Right atrium auricular region (tissue), 2 donors: Measurements from ENCODE around the gene JADE1. TPM values are rescaled to one million over a fixed set of nuclear protein-coding genes. Genes with fewer than 3 reads are reported as not detected.

ENCODE experiments used
- DNase-seq: peaks from one replicate; pipeline ENCODE4 v3.0.0-alpha.2; 2019; ENCODE audit warnings: low spot score
- H3K27ac ChIP-seq, 2 donors: fragments of 200-600 bp; sonication (generic); 1 replicate in 1 of 2; 2 replicates in 1 of 2; pipeline ENCODE4 v1.5.1; 2016 to 2019
- H3K27me3 ChIP-seq, 2 donors: fragments of 200-600 bp; sonication (generic); one replicate each; pipeline versions ENCODE4 v1.5.1 to v1.6.0; 2017 to 2019
- H3K36me3 ChIP-seq: fragments of 200-600 bp; sonication (generic); one replicate; pipeline ENCODE4 v1.5.1; 2016
- H3K4me1 ChIP-seq, 2 donors: fragments of 200-600 bp; sonication (generic); one replicate each; pipeline versions ENCODE4 v1.5.1 to v1.6.0; 2017 to 2019
- H3K4me3 ChIP-seq, 2 donors: fragments of 200-600 bp; sonication (generic); 1 replicate in 1 of 2; 2 replicates in 1 of 2; pipeline ENCODE4 v1.5.1; 2017 to 2019; ENCODE audit warnings: mild to moderate bottlenecking in 1 of 2, moderate library complexity in 1 of 2
- H3K9me3 ChIP-seq, 2 donors: fragments of 200-600 bp; sonication (generic); one replicate each; pipeline ENCODE4 v1.5.1; 2019
- CTCF ChIP-seq, 2 donors: fragments of 200-600 bp; sonication (generic); IDR thresholded peaks; one replicate each; pipeline ENCODE4 v1.5.1; 2019; ENCODE audit warnings: antibody characterized with exemption in 2 of 2
- total RNA-seq, 2 donors: library from RNA; depleted of rRNA; stranded (reverse); fragments of >200 nt; gene quantifications; one replicate each; pipeline ENCODE4 v1.1.0, GENCODE V29; 2016

Gene JADE1
- total RNA-seq, 2 donors from 2014 or later = 15.4 to 34.5 TPM

- no peak for TF ChIP-seq CTCF (IDR thresholded peaks at IDR 0.05)
- Histone ChIP-seq H3K4me1 (no peaks in the 10 kb centered on the region), H3K4me3 (no peak overlapping the region), H3K27me3 (no peaks in the 10 kb centered on the region), H3K27ac (no peak overlapping the region), H3K9me3 (no peaks in the 10 kb centered on the region), H3K36me3 (no peaks in the 10 kb centered on the region)
- no peak for DNase-seq
Measured at GRCh38 chr4:128915544-128915943, 106.0 kb downstream of the JADE1 start.

- Histone ChIP-seq H3K27me3 (no peaks in the 10 kb centered on the region), H3K4me1 (no peaks in the 10 kb centered on the region), H3K36me3 (no peaks in the 10 kb centered on the region), H3K9me3 (no peaks in the 10 kb centered on the region), H3K27ac (no peak overlapping the region), H3K4me3 (no peak overlapping the region)
- peak; percentile 58 for DNase-seq
- TF ChIP-seq CTCF (IDR thresholded peaks at IDR 0.05) = no peak
Measured at GRCh38 chr4:128916832-128917231, 107.3 kb downstream of the JADE1 start.

- Histone ChIP-seq H3K36me3 (no peaks in the 10 kb centered on the region), H3K9me3 (no peaks in the 10 kb centered on the region), H3K27ac (no peak overlapping the region), H3K4me1 (no peaks in the 10 kb centered on the region), H3K27me3 (no peaks in the 10 kb centered on the region), H3K4me3 (no peak overlapping the region)
- no peak for DNase-seq
- no peak for TF ChIP-seq CTCF (IDR thresholded peaks at IDR 0.05)
Measured at GRCh38 chr4:128917781-128918180, 108.3 kb downstream of the JADE1 start.

GRCh38 chr4:128921954-128922353, 112.5 kb downstream of the JADE1 start:
- H3K27me3 ChIP-seq = no peaks in the 10 kb centered on the region
- H3K36me3 ChIP-seq = no peaks in the 10 kb centered on the region
- H3K27ac ChIP-seq = no peak overlapping the region
- no peak for TF ChIP-seq CTCF (IDR thresholded peaks at IDR 0.05)
- no peak overlapping the region for H3K4me3 ChIP-seq
- no peak for DNase-seq
- no peaks in the 10 kb centered on the region for H3K9me3 ChIP-seq
- H3K4me1 ChIP-seq = no peaks in the 10 kb centered on the region
